Suprapubic skin (tissue), 4 donors: ENCODE measurements around the gene LRRC32. TPM values are rescaled to one million over a fixed set of nuclear protein-coding genes. Genes with fewer than 3 reads are reported as not detected.

Source experiments
- DNase-seq, 2 donors: peaks; one replicate each; pipeline ENCODE4 v3.0.0-alpha.2; 2019; ENCODE audit warnings: low spot score in 2 of 2
- H3K27ac ChIP-seq: fragments of 200-600 bp; sonication (generic); one replicate; pipeline ENCODE4 v1.5.1; 2019
- H3K27me3 ChIP-seq: fragments of 200-600 bp; sonication (generic); one replicate; pipeline ENCODE4 v1.5.1; 2019
- H3K36me3 ChIP-seq: fragments of 200-600 bp; sonication (generic); one replicate; pipeline ENCODE4 v1.5.1; 2019
- H3K4me1 ChIP-seq: fragments of 200-600 bp; sonication (generic); one replicate; pipeline ENCODE4 v1.5.1; 2019
- H3K4me3 ChIP-seq: fragments of 200-600 bp; sonication (generic); one replicate; pipeline ENCODE4 v1.5.1; 2019; ENCODE audit warnings: mild to moderate bottlenecking
- H3K9me3 ChIP-seq: fragments of 200-600 bp; sonication (generic); one replicate; pipeline ENCODE4 v1.5.1; 2019
- EP300 ChIP-seq: sonication (generic); formaldehyde crosslinking; IDR thresholded peaks from one replicate; pipeline ENCODE4 v1.6.1; 2017; ENCODE audit warnings: antibody characterized with exemption
- POLR2A ChIP-seq, 2 donors: fragments of 450-650 bp; IDR thresholded peaks; one replicate each; pipeline ENCODE4 v1.6.1; 2017; ENCODE audit warnings: antibody characterized with exemption in 2 of 2, mild to moderate bottlenecking in 2 of 2, moderate library complexity in 2 of 2
- POLR2AphosphoS5 ChIP-seq, 3 donors: sonication (generic); formaldehyde crosslinking; IDR thresholded peaks; one replicate each; pipeline ENCODE4 v1.6.1; 2017; ENCODE audit warnings: antibody characterized with exemption in 3 of 3
- WGBS: methylation state at CpG from one replicate; pipeline ENCODE4 v1.1.5; 2018; 5-methylcytosine and 5-hydroxymethylcytosine counted together
- total RNA-seq, 4 donors: library from RNA; depleted of rRNA; stranded (reverse); fragments of >200 nt; gene quantifications; one replicate each; pipeline ENCODE4 v1.1.0, GENCODE V29; 2016
- TF ChIP-seq, protein P1 (sequence below), 2 donors: fragments of 200-600 bp in 1 of 2; fragments of 450-650 bp in 1 of 2; sonication (generic) in 1 of 2; IDR thresholded peaks; one replicate each; pipeline ENCODE4 v1.5.1; 2016 to 2019; ENCODE audit warnings: antibody characterized with exemption in 2 of 2, mild to moderate bottlenecking in 1 of 2, moderate library complexity in 1 of 2

LRRC32 gene
- total RNA-seq, 4 donors from 2014 or later: 10.4 to 23.2 (median 17.5) TPM

GRCh38 chr11:76656050-76656531, 14.5 kb downstream of the LRRC32 start:
- peaks cover 39% of the 10 kb centered on the region for H3K4me1 ChIP-seq

GRCh38 chr11:76655501-76656049, 15.0 kb downstream of the LRRC32 start:
- no peak for TF ChIP-seq POLR2A (IDR thresholded peaks at IDR 0.05)
- TF ChIP-seq POLR2AphosphoS5 (IDR thresholded peaks at IDR 0.05): no peak
- TF ChIP-seq, protein P1, sequence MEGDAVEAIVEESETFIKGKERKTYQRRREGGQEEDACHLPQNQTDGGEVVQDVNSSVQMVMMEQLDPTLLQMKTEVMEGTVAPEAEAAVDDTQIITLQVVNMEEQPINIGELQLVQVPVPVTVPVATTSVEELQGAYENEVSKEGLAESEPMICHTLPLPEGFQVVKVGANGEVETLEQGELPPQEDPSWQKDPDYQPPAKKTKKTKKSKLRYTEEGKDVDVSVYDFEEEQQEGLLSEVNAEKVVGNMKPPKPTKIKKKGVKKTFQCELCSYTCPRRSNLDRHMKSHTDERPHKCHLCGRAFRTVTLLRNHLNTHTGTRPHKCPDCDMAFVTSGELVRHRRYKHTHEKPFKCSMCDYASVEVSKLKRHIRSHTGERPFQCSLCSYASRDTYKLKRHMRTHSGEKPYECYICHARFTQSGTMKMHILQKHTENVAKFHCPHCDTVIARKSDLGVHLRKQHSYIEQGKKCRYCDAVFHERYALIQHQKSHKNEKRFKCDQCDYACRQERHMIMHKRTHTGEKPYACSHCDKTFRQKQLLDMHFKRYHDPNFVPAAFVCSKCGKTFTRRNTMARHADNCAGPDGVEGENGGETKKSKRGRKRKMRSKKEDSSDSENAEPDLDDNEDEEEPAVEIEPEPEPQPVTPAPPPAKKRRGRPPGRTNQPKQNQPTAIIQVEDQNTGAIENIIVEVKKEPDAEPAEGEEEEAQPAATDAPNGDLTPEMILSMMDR (IDR thresholded peaks at IDR 0.05): no peak
- no peak for TF ChIP-seq EP300
- H3K27ac ChIP-seq: no peak overlapping the region

More at GRCh38 chr11:76656050-76656531, 14.5 kb downstream of the LRRC32 start:
- Histone ChIP-seq H3K4me3 (no peak overlapping the region), H3K36me3 (peaks cover 25% of the 10 kb centered on the region), H3K27ac (no peak overlapping the region), H3K9me3 (no peaks in the 10 kb centered on the region), H3K27me3 (no peaks in the 10 kb centered on the region)
- DNase-seq: peak in 1 of 2 donors; percentile 74
- TF ChIP-seq POLR2AphosphoS5 (IDR thresholded peaks at IDR 0.05) (no peak), POLR2A (IDR thresholded peaks at IDR 0.05) (no peak), EP300 (no peak)
- TF ChIP-seq, protein P1 (IDR thresholded peaks at IDR 0.05): no peak
- 78% methylated on average over 8 of the region's 8 CpGs for WGBS

DNA sequence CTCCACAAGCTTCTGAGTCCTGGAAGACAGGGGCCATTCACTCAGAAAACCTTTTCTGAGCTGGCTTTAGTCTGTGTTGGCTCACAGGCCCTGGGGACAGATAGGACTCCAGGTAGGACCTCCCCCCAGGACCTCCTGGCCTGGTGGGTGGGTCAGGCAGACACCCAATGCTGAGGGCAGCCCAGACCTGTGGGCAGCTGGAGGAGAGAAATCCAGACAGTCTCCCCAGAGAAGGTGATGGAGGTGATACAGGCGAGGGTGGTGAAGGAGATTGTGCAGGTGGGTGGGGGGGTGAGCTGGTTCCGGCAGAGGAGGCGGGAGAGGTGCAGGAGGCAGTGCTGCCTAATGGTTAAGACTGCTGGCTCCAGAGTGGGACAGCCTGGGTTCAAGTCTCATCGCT, 15.6 kb downstream of the LRRC32 start:
- H3K27ac ChIP-seq: peak overlapping the region; percentile 62
- DNase-seq: peak; percentile 46 to 65
- WGBS: 94% methylated on average over 4 of the region's 4 CpGs

More at GRCh38 chr11:76655501-76656049, 15.0 kb downstream of the LRRC32 start:
- H3K36me3 ChIP-seq: peaks cover 20% of the 10 kb centered on the region
- 72% methylated on average over 5 of the region's 15 CpGs for WGBS
- H3K4me1 ChIP-seq: peaks cover 39% of the 10 kb centered on the region
- peak; percentile 58 to 75 for DNase-seq
- H3K9me3 ChIP-seq: no peaks in the 10 kb centered on the region
- no peaks in the 10 kb centered on the region for H3K27me3 ChIP-seq
- H3K4me3 ChIP-seq: no peak overlapping the region

DNA sequence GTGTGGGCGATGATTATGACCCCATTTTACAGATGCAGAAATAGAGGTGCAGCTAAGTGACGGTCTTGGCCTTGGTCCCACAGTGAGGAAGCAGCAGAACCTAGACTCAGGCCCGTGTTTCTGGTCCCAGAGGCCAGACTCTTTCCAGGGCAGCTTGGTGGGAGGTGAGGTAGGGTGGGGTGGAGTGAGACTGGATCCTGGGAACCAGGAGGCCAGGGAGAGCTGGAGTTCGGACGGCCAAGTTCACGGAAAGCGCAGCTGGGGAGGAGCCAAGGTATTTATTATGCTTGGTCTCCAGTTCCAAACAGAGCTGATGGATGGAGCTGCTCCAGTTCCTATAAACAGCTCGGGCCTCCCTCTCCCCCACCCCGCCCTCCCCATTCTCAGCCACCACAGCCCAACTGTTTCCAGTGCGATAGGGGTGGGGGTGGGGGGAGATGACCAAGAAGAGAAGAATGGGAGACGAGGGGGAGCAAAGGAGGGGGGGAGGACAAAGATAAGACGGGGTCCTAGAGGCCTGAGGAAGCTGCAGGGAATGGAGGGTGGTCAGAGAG, 16.2 kb downstream of the LRRC32 start:
- peaks cover 8% of the 10 kb centered on the region for H3K36me3 ChIP-seq
- H3K27ac ChIP-seq: peak overlapping the region; percentile 62
- peaks cover 39% of the 10 kb centered on the region for H3K4me1 ChIP-seq
- H3K27me3 ChIP-seq: no peaks in the 10 kb centered on the region
- peak; percentile 69 to 81 for DNase-seq
- no peaks in the 10 kb centered on the region for H3K9me3 ChIP-seq
- 74% methylated on average over 7 of the region's 12 CpGs for WGBS
- H3K4me3 ChIP-seq: no peak overlapping the region
- TF ChIP-seq POLR2AphosphoS5 (IDR thresholded peaks at IDR 0.05): no peak
- TF ChIP-seq EP300: no peak
- TF ChIP-seq, protein P1 (IDR thresholded peaks at IDR 0.05): no peak
- no peak for TF ChIP-seq POLR2A (IDR thresholded peaks at IDR 0.05)

More for the DNA sequence above, 15.6 kb downstream of the LRRC32 start:
- Histone ChIP-seq H3K4me3 (no peak overlapping the region), H3K36me3 (peaks cover 14% of the 10 kb centered on the region), H3K9me3 (no peaks in the 10 kb centered on the region), H3K27me3 (no peaks in the 10 kb centered on the region), H3K4me1 (peaks cover 39% of the 10 kb centered on the region)
- TF ChIP-seq, protein P1 (IDR thresholded peaks at IDR 0.05): no peak
- TF ChIP-seq EP300 (no peak), POLR2A (IDR thresholded peaks at IDR 0.05) (no peak), POLR2AphosphoS5 (IDR thresholded peaks at IDR 0.05) (no peak)

- Histone ChIP-seq H3K27me3 (no peaks in the 10 kb centered on the region), H3K4me1 (peaks cover 39% of the 10 kb centered on the region), H3K27ac (peak overlapping the region; percentile 62), H3K4me3 (no peak overlapping the region), H3K9me3 (no peaks in the 10 kb centered on the region), H3K36me3 (peaks cover 7% of the 10 kb centered on the region)
- peak in 1 of 2 donors; percentile 82 for DNase-seq
- 57% methylated on average over 10 of the region's 10 CpGs for WGBS
- TF ChIP-seq, protein P1 (IDR thresholded peaks at IDR 0.05): no peak
- no peak for TF ChIP-seq POLR2A (IDR thresholded peaks at IDR 0.05)
These were observed 16.8 kb downstream of the LRRC32 start for GRCh38 chr11:76653674-76654284.
